HepG2 (cell line): ENCODE data around the gene MC1R. TPM values are rescaled to one million over a fixed set of nuclear protein-coding genes. Genes with fewer than 3 reads are reported as not detected.
A peak's percentile ranks its signal among the peaks of the same experiment; 100 is the strongest.

Experiments used
- ATAC-seq: fragments of 200-7000 bp; cut with Tn5 transposase; 3 replicates; pipeline ENCODE4 v1.9.1; 2020; ENCODE audit warnings: mild to moderate bottlenecking, moderate library complexity
- BruUV-seq: library from RNA; stranded (reverse); fragments of 400-500 nt; replicated peaks from 2 replicates; lab custom pipeline; 2021; lab: Mats Ljungman, UMichigan
- CTCF ChIA-PET: fragments of 300-600 bp; formaldehyde crosslinking; extraction: SDS; loops from one replicate; lab custom pipeline; 2021; ENCODE audit warnings: low total read pairs, inconsistent platforms, low intra/inter-chr PET ratio; lab: Yijun Ruan, JAX
- POLR2A ChIA-PET: fragments of 350-600 bp; sonication (Branson Sonifier 250); formaldehyde crosslinking; loops from one replicate; lab custom pipeline; 2020; ENCODE audit warnings: antibody characterized with exemption, inconsistent platforms; lab: Yijun Ruan, JAX
- DNase-seq: peaks from one replicate; pipeline ENCODE4 v3.0.0-alpha.2; 2015; ENCODE audit warnings: low spot score
- FAIRE-seq: peaks from 3 replicates; lab custom pipeline; 2011; peaks lifted over from hg19 to GRCh38; lab: Jason Lieb, UNC
- H2AFZ ChIP-seq: one replicate; pipeline ENCODE4 v1.6.1; 2011; ENCODE audit warnings: low read length, inconsistent platforms
- H3K27ac ChIP-seq: fragments of 300-600 bp; 3 replicates; pipeline ENCODE4 v1.8.0; 2011; ENCODE audit warnings: mixed run types, mild to moderate bottlenecking, mixed read lengths, low read length, inconsistent platforms; ENCODE audit not compliant: insufficient read depth; ENCODE audit errors: extremely low read length
- H3K27me3 ChIP-seq, 2 experiments: fragments of 200-600 bp in 1 of 2; 2 replicates in 1 of 2; 3 replicates in 1 of 2; pipeline versions ENCODE4 v1.6.0 to v1.8.0; 2011; ENCODE audit warnings: low read length in 2 of 2, mild to moderate bottlenecking in 2 of 2, moderate library complexity in 2 of 2, inconsistent platforms in 1 of 2; ENCODE audit not compliant: insufficient read depth in 2 of 2, control insufficient read depth in 1 of 2
- H3K36me3 ChIP-seq, 2 experiments: fragments of 200-600 bp in 1 of 2; replicated peaks in 1 of 2; 2 replicates in 1 of 2; 3 replicates in 1 of 2; pipeline versions ENCODE4 v1.5.1 to v1.8.0; 2011; ENCODE audit warnings: low read length in 2 of 2, inconsistent platforms in 1 of 2; ENCODE audit not compliant: insufficient read depth in 2 of 2, control insufficient read depth in 1 of 2
- H3K4me1 ChIP-seq: 2 replicates; pipeline ENCODE4 v1.5.1; 2012; ENCODE audit warnings: low read length, inconsistent platforms; ENCODE audit not compliant: insufficient read depth
- H3K4me2 ChIP-seq: 2 replicates; pipeline ENCODE4 v1.6.0; 2011; ENCODE audit warnings: low read depth, low read length, inconsistent platforms
- H3K4me3 ChIP-seq, 3 experiments: fragments of 200-600 bp in 1 of 3; sonication (generic), shearing (Covaris generic) in 1 of 3; replicated peaks in 1 of 3; 2 replicates each; pipeline ENCODE4 v1.5.1; 2011 to 2016; ENCODE audit warnings: low read length in 3 of 3, inconsistent platforms in 2 of 3, low read depth in 2 of 3, mild to moderate bottlenecking in 2 of 3, control low read depth in 1 of 3, mixed read lengths in 1 of 3; ENCODE audit not compliant: insufficient read depth in 1 of 3
- H3K79me2 ChIP-seq: one replicate; pipeline ENCODE4 v1.6.1; 2011; ENCODE audit warnings: low read length, inconsistent platforms; ENCODE audit not compliant: insufficient read depth
- H3K9ac ChIP-seq: 2 replicates; pipeline ENCODE4 v1.6.0; 2011; ENCODE audit warnings: mild to moderate bottlenecking, low read depth, low read length, inconsistent platforms; ENCODE audit not compliant: insufficient read depth
- H3K9me3 ChIP-seq: 2 replicates; pipeline ENCODE4 v1.5.1; 2012; ENCODE audit warnings: mild to moderate bottlenecking, low read length
- H4K20me1 ChIP-seq: 2 replicates; pipeline ENCODE4 v1.6.0; 2011; ENCODE audit warnings: inconsistent platforms, mild to moderate bottlenecking, low read length, moderate library complexity; ENCODE audit not compliant: insufficient read depth
- EHMT2 ChIP-seq: fragments of 200-600 bp; sonication (generic); IDR thresholded peaks from 2 replicates; pipeline ENCODE4 v1.7.0; 2017; ENCODE audit warnings: antibody characterized with exemption, low read depth, low read length, borderline replicate concordance
- NFE2L2 ChIP-seq: fragments of 150-350 bp; IDR thresholded peaks from 2 replicates; pipeline ENCODE4 v1.6.1; 2014; ENCODE audit warnings: low read length
- TEAD3 ChIP-seq: optimal IDR thresholded peaks from 2 replicates; pipeline ENCODE3; 2016; ENCODE audit warnings: borderline replicate concordance
- ZNF547 ChIP-seq: sonication (generic); formaldehyde crosslinking; IDR thresholded peaks from 2 replicates; pipeline ENCODE4 v1.5.1; 2020; ENCODE audit warnings: mild to moderate bottlenecking, missing genetic modification reagents
- WGBS: methylation state at CpG from one replicate; pipeline ENCODE4 v1.1.6; 2017; ENCODE audit warnings: low lambda C conversion rate; 5-methylcytosine and 5-hydroxymethylcytosine counted together
- in situ Hi-C: cut with HindIII; loops from 2 replicates; pipeline ENCODE4 v1.10.0; 2017; ENCODE audit warnings: low pct_unique_long_range_greater_than_20kb; ENCODE audit not compliant: extremely low pct_ligation_motif_present
- intact Hi-C: fragments of 100-400 bp; cut with micrococcal nuclease; formaldehyde crosslinking; loops from one replicate; pipeline ENCODE4 v1.10.0; 2022; ENCODE audit not compliant: unreplicated experiment
- polyA plus RNA-seq, 8 experiments: library from polyadenylated mRNA; depleted of rRNA in 3 of 8; stranded (reverse) in 7 of 8; unstranded in 1 of 8; fragments of >200 nt; fragmentation: Illumina TruSeq in 4 of 8; extraction: Trizol in 4 of 8; gene quantifications; 2 replicates each; pipeline versions ENCODE4 v1.2.1 to v1.2.3, GENCODE V29; 2011 to 2016; ENCODE audit warnings: low read depth in 4 of 8, missing spikeins in 1 of 8, mixed read lengths in 1 of 8; ENCODE audit not compliant: insufficient read depth in 1 of 8
- total RNA-seq, 5 experiments: library from RNA; depleted of rRNA; stranded (reverse); fragments of >200 nt; fragmentation: Illumina TruSeq; extraction: Trizol; gene quantifications; 2 replicates each; pipeline ENCODE4 v1.2.3, GENCODE V29; 2016; ENCODE audit warnings: low read depth in 1 of 5
- TF ChIP-seq, protein P1 (sequence below): sonication (generic); formaldehyde crosslinking; IDR thresholded peaks from 2 replicates; pipeline ENCODE4 v1.5.1; 2020; ENCODE audit warnings: mild to moderate bottlenecking, missing genetic modification reagents, moderate library complexity
- TF ChIP-seq, protein P2 (sequence below): sonication (generic); formaldehyde crosslinking; IDR thresholded peaks from 2 replicates; pipeline ENCODE4 v1.8.0; 2022; ENCODE audit warnings: mild to moderate bottlenecking, missing genetic modification reagents, moderate library complexity

MC1R gene
- total and polyA plus RNA-seq, 2 of the 13 experiments (the other 11 are each of a cell fraction or from before 2014, with no cell fraction given): 9.1 to 14.8 TPM

DNA sequence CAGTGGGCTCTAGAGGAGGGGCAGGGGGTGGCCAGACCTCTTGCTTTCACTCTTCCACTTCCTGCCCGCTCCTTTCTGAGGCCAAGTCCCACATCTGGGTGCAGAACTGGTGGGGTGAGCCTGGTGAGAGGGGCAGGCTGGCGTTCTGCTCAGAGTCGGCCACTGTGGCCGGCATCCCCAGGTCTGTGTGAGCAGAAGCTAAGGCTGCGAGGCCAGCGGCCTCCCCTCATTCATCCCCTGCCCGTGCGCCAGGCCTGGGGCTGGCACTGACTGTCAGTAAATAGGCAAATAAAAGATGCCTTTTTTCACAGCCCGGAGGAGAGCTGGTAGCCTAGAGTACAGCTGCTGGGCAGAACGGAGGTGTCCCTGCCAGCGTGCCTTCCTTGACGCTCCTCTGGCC lies 31.1 kb downstream of the MC1R start (continued):
- TF ChIP-seq, protein P1, sequence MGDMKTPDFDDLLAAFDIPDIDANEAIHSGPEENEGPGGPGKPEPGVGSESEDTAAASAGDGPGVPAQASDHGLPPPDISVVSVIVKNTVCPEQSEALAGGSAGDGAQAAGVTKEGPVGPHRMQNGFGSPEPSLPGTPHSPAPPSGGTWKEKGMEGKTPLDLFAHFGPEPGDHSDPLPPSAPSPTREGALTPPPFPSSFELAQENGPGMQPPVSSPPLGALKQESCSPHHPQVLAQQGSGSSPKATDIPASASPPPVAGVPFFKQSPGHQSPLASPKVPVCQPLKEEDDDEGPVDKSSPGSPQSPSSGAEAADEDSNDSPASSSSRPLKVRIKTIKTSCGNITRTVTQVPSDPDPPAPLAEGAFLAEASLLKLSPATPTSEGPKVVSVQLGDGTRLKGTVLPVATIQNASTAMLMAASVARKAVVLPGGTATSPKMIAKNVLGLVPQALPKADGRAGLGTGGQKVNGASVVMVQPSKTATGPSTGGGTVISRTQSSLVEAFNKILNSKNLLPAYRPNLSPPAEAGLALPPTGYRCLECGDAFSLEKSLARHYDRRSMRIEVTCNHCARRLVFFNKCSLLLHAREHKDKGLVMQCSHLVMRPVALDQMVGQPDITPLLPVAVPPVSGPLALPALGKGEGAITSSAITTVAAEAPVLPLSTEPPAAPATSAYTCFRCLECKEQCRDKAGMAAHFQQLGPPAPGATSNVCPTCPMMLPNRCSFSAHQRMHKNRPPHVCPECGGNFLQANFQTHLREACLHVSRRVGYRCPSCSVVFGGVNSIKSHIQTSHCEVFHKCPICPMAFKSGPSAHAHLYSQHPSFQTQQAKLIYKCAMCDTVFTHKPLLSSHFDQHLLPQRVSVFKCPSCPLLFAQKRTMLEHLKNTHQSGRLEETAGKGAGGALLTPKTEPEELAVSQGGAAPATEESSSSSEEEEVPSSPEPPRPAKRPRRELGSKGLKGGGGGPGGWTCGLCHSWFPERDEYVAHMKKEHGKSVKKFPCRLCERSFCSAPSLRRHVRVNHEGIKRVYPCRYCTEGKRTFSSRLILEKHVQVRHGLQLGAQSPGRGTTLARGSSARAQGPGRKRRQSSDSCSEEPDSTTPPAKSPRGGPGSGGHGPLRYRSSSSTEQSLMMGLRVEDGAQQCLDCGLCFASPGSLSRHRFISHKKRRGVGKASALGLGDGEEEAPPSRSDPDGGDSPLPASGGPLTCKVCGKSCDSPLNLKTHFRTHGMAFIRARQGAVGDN: peak; percentile 16; the same call in 1 of the 2 replicates
- TF ChIP-seq ZNF547 (CRISPR knock-in tag): 0 out of 2 replicates have a peak, but pooled peaks have one; percentile 7
- no peak for TF ChIP-seq NFE2L2

GRCh38 chr16:89951509-89951908 lies 32.8 kb downstream of the MC1R start:
- TSS peak; percentile 37 for BruUV-seq
- ChIA-PET CTCF (no interaction called here), POLR2A (interaction anchor here (1.1 kb wide), 2 partner anchors 22 to 32 kb away, joined by 3 to 4 read pairs; partner anchors contain the start of gene MC1R)
- Histone ChIP-seq H3K4me2 (no peak overlapping the region), H3K79me2 (peaks cover 15% of the 10 kb centered on the region), H3K4me1 (peaks cover 26% of the 10 kb centered on the region)
- in situ Hi-C loops: no loop called here
- TF ChIP-seq, protein P2, sequence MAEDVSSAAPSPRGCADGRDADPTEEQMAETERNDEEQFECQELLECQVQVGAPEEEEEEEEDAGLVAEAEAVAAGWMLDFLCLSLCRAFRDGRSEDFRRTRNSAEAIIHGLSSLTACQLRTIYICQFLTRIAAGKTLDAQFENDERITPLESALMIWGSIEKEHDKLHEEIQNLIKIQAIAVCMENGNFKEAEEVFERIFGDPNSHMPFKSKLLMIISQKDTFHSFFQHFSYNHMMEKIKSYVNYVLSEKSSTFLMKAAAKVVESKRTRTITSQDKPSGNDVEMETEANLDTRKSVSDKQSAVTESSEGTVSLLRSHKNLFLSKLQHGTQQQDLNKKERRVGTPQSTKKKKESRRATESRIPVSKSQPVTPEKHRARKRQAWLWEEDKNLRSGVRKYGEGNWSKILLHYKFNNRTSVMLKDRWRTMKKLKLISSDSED (CRISPR knock-in tag): no peak
- TF ChIP-seq TEAD3 (CRISPR knock-in tag) (peak; percentile 60), EHMT2 (no peak)
- TF ChIP-seq, all 625 proteins: peak for 1
- H3K36me3 ChIP-seq: peaks cover 10 to 11% of the 10 kb centered on the region in 2 experiments; a peak in 4 of 5 replicates
- no peak overlapping the region for H3K27ac ChIP-seq
- intact Hi-C loops: no loop called here
- no peaks in the 10 kb centered on the region; a peak in 1 of 5 replicates for H3K27me3 ChIP-seq
- DNase-seq (no peak), ATAC-seq (no peak), FAIRE-seq (no peak)
- 96% methylated on average over 5 of the region's 5 CpGs for WGBS
- H2AFZ ChIP-seq: no peak overlapping the region
- no peaks in the 10 kb centered on the region for H4K20me1 ChIP-seq
- no peaks in the 10 kb centered on the region for H3K9me3 ChIP-seq
- H3K4me3 ChIP-seq: no peak overlapping the region
- no peak overlapping the region for H3K9ac ChIP-seq
